Measurements from ENCODE around the gene TMEM167A.

- no peak for TF ChIP-seq CTCF (IDR thresholded peaks at IDR 0.05)
- no peak for TF ChIP-seq POLR2A (IDR thresholded peaks at IDR 0.05)
Measured at GRCh38 chr5:83071286-83072051, 5.7 kb downstream of the TMEM167A start.

Measured in right lobe of liver (tissue), 4 donors.